Transverse colon (tissue), 4 donors: ENCODE results near the gene GFRA1. TPM values are rescaled to one million over a fixed set of nuclear protein-coding genes. Genes with fewer than 3 reads are reported as not detected.

ENCODE experiments used
- DNase-seq: peaks from one replicate; pipeline ENCODE4 v3.0.0-alpha.2; 2019
- H3K27ac ChIP-seq, 4 donors: fragments of 200-600 bp; sonication (generic); 2 replicates each; pipeline ENCODE4 v1.5.1; 2016 to 2018; ENCODE audit warnings: inconsistent platforms in 4 of 4
- H3K27me3 ChIP-seq: fragments of 200-600 bp; sonication (generic); 2 replicates; pipeline ENCODE4 v1.5.1; 2017; ENCODE audit warnings: inconsistent platforms
- H3K36me3 ChIP-seq, 4 donors: fragments of 200-600 bp; sonication (generic); 2 replicates each; pipeline ENCODE4 v1.5.1; 2017 to 2019; ENCODE audit warnings: inconsistent platforms in 4 of 4
- H3K4me1 ChIP-seq, 4 donors: fragments of 200-600 bp; sonication (generic); 2 replicates each; pipeline ENCODE4 v1.5.1; 2017 to 2020; ENCODE audit warnings: inconsistent platforms in 4 of 4
- H3K4me3 ChIP-seq, 4 donors: fragments of 200-600 bp; sonication (generic); 1 replicate in 1 of 4; 2 replicates in 3 of 4; pipeline versions ENCODE4 v1.5.1 to v1.6.1; 2017 to 2019; ENCODE audit warnings: inconsistent platforms in 4 of 4
- H3K9me3 ChIP-seq, 2 donors: fragments of 200-600 bp; sonication (generic); 2 replicates each; pipeline ENCODE4 v1.5.1; 2017 to 2019; ENCODE audit warnings: inconsistent platforms in 2 of 2
- CTCF ChIP-seq, 5 experiments: fragments of 200-600 bp in 3 of 5; fragments of 450-650 bp in 2 of 5; sonication (generic) in 3 of 5; IDR thresholded peaks; 1 replicate in 2 of 5; 2 replicates in 3 of 5; pipeline ENCODE4 v1.5.1; 2016 to 2017; ENCODE audit warnings: antibody characterized with exemption in 5 of 5, inconsistent platforms in 3 of 5, mild to moderate bottlenecking in 2 of 5, moderate library complexity in 1 of 5
- EP300 ChIP-seq: sonication (generic); formaldehyde crosslinking; IDR thresholded peaks from one replicate; pipeline ENCODE4 v1.6.1; 2017; ENCODE audit warnings: antibody characterized with exemption, low read depth
- POLR2A ChIP-seq: fragments of 450-650 bp; IDR thresholded peaks from one replicate; pipeline ENCODE4 v1.6.1; 2016; ENCODE audit warnings: antibody characterized with exemption, mild to moderate bottlenecking, moderate library complexity
- POLR2AphosphoS5 ChIP-seq, 3 donors: sonication (generic); formaldehyde crosslinking; IDR thresholded peaks; one replicate each; pipeline ENCODE4 v1.6.1; 2016; ENCODE audit warnings: antibody characterized with exemption in 3 of 3
- WGBS, 2 donors: methylation state at CpG; one replicate each; pipeline ENCODE4 v1.1.5; 2018; ENCODE audit warnings: low coverage in 1 of 2; 5-methylcytosine and 5-hydroxymethylcytosine counted together
- in situ Hi-C, 4 donors: fragments of 200-750 bp; cut with MboI; loops; one replicate each; pipeline versions ENCODE4 v1.15.0 to v1.15.1; 2017; ENCODE audit warnings: low sequenced_read_pairs in 3 of 4, low pct_ligation_motif_present in 1 of 4, low pct_unique_long_range_greater_than_20kb in 1 of 4
- intact Hi-C: fragments of 100-400 bp; cut with DNase I; formaldehyde crosslinking; loops from one replicate; pipeline ENCODE4 v1.15.1; 2023; ENCODE audit warnings: low total_unique reads
- total RNA-seq, 4 donors: library from RNA; depleted of rRNA; stranded (reverse); fragments of >200 nt; gene quantifications; one replicate each; pipeline ENCODE4 v1.1.0, GENCODE V29; 2016

GFRA1 gene
- total RNA-seq, 4 donors from 2014 or later, result 12.0 to 32.8 (median 17.3) TPM

GRCh38 chr10:116094356-116094755 is 178.7 kb downstream of the GFRA1 start:
- H3K27me3 ChIP-seq, result no peaks in the 10 kb centered on the region
- no peak for DNase-seq
- H3K27ac ChIP-seq, result no peak overlapping the region
- no peak for TF ChIP-seq EP300
- no peak for TF ChIP-seq POLR2A
- TF ChIP-seq POLR2AphosphoS5 (IDR thresholded peaks at IDR 0.05), result no peak
- no peak for TF ChIP-seq CTCF (IDR thresholded peaks at IDR 0.05)
- WGBS, 2 donors, result 69 to 71% methylated on average over 2 to 6 of the region's 6 CpGs
- H3K4me3 ChIP-seq, result no peak overlapping the region
- H3K36me3 ChIP-seq, result no peaks in the 10 kb centered on the region
- peaks cover 0 to 10% (median 0%) of the 10 kb centered on the region in 4 donors for H3K4me1 ChIP-seq
- intact Hi-C loops (no loop called here), in situ Hi-C loops (no loop called here)
- H3K9me3 ChIP-seq, result no peaks in the 10 kb centered on the region

GRCh38 chr10:116093031-116093430 is 180.0 kb downstream of the GFRA1 start:
- H3K27me3 ChIP-seq, result no peaks in the 10 kb centered on the region
- no peak for TF ChIP-seq CTCF (IDR thresholded peaks at IDR 0.05)
- no peak for TF ChIP-seq EP300
- TF ChIP-seq POLR2AphosphoS5 (IDR thresholded peaks at IDR 0.05), result no peak
- TF ChIP-seq POLR2A, result no peak
- no peaks in the 10 kb centered on the region for H3K9me3 ChIP-seq
- no peaks in the 10 kb centered on the region for H3K36me3 ChIP-seq
- intact Hi-C loops (no loop called here), in situ Hi-C loops (no loop called here)
- WGBS, 2 donors, result 88 to 100% methylated on average over 4 to 9 of the region's 9 CpGs
- no peak for DNase-seq
- H3K27ac ChIP-seq, result no peak overlapping the region
- no peaks in the 10 kb centered on the region for H3K4me1 ChIP-seq
- H3K4me3 ChIP-seq, result no peak overlapping the region

GRCh38 chr10:116088985-116089384 is 184.0 kb downstream of the GFRA1 start:
- no peak overlapping the region for H3K27ac ChIP-seq
- H3K4me1 ChIP-seq, result no peaks in the 10 kb centered on the region
- no peaks in the 10 kb centered on the region for H3K27me3 ChIP-seq
- no peak for DNase-seq
- no peaks in the 10 kb centered on the region for H3K36me3 ChIP-seq
- no peaks in the 10 kb centered on the region for H3K9me3 ChIP-seq
- intact Hi-C loops, result no loop called here
- H3K4me3 ChIP-seq, result no peak overlapping the region
- in situ Hi-C loops, result no loop called here
- 67 to 72% methylated on average over 2 to 6 of the region's 6 CpGs for WGBS, 2 donors
- TF ChIP-seq CTCF (IDR thresholded peaks at IDR 0.05) (no peak), EP300 (no peak), POLR2A (no peak), POLR2AphosphoS5 (IDR thresholded peaks at IDR 0.05) (no peak)

GRCh38 chr10:116085323-116085722 is 187.7 kb downstream of the GFRA1 start:
- Histone ChIP-seq H3K27ac (no peak overlapping the region), H3K4me1 (no peaks in the 10 kb centered on the region), H3K9me3 (no peaks in the 10 kb centered on the region), H3K27me3 (no peaks in the 10 kb centered on the region), H3K4me3 (no peak overlapping the region), H3K36me3 (no peaks in the 10 kb centered on the region)
- in situ Hi-C loops, result no loop called here
- WGBS, 2 donors, result 64 to 75% methylated on average over 1 to 4 of the region's 4 CpGs
- no peak for DNase-seq
- TF ChIP-seq POLR2AphosphoS5 (IDR thresholded peaks at IDR 0.05), result no peak
- no peak for TF ChIP-seq EP300
- TF ChIP-seq POLR2A, result no peak
- no peak for TF ChIP-seq CTCF (IDR thresholded peaks at IDR 0.05)
- intact Hi-C loops, result no loop called here
